GM19035 (cell line): Measurements from ENCODE around the gene SLC35G2.
A peak's percentile ranks its signal among the peaks of the same experiment; 100 is the strongest.
"Not testable (repeated sequence)": the region's sequence is repeated elsewhere in the genome, so short reads cannot be mapped to it uniquely, and the experiment has no call there.

Source experiments
- ATAC-seq: cut with Tn5 transposase; IDR thresholded peaks from one replicate; pipeline ENCODE4 v1.9.1; 2021; ENCODE audit not compliant: unreplicated experiment

The SLC35G2 gene

DNA sequence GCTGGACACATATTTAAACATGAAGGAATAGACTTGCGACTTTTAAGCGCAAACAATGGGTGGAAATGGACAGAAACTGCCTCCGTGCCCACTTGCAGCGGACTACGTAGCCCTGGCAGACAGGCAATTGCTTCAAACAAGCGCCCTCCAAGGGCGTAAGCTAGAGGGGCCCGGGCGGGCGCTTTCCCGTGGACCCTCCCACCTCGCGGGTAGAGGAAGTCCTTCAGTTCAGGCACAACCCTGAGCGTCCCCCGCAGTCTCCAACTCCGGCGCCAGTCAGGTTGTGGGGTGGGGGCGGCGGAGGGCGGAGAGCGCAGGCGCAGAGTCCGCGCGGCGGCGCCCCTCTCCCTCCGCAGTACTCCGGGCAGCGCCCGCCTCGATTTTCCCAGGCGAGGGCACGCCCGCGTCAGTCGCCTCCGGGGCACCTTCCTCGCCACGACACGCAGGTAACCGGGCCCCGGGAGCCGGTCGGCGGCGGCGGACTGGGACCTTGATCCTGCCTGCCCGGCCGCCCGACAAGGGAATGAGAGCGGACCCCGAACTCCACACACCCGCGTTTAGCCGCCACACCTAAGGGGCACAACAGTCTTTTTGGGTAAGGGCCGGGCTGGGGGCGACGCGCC lies at the start of gene SLC35G2:
Gene SLC35G2 (plus strand): TSS at position 358 of the 623 bp plus-strand sequence. CDS start 35,335 bp downstream, outside the sequence.
- peak; percentile 61 for ATAC-seq

GRCh38 chr3:136772709-136773108 lies 46.2 kb upstream of the SLC35G2 start:
- no peak for ATAC-seq

DNA sequence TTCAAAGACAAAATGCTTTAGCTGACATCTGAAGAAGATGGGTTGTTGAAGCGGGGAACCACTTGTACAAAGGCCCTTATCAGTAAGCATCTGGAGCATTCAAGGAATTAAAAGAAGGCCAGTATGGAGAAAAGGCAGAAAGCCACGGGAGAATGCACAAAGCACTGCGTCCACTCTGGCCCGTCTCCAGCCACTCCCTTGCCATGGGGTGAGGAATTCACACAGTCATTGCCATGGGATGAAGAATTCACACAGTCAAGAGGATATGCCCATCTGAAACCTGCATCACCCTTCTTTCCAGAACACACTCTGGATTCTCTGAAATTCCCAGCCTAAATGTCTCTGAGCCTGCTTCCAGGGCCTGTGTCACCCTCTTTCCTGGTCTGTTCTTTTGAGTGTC lies 40.1 kb upstream of the SLC35G2 start:
- no peak for ATAC-seq

DNA sequence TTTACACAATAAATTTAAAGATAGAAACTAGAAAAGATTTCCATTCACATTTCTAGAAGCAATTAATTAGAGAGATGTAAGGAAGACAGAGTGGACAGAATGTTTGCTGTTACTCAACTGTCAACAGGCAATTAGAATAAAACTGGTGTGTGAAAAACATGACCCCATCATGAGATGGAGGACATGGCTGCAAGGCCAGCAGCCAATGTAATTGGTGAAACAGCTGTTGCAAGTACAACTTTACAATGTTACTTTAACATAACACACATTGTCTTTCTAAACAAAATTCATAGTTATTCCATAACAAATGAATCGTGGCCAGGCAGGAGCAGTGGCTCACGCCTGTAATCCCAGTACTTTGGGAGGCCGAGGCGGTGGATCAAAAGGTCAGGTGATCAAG lies 38.2 kb upstream of the SLC35G2 start:
- ATAC-seq, result no peak

DNA sequence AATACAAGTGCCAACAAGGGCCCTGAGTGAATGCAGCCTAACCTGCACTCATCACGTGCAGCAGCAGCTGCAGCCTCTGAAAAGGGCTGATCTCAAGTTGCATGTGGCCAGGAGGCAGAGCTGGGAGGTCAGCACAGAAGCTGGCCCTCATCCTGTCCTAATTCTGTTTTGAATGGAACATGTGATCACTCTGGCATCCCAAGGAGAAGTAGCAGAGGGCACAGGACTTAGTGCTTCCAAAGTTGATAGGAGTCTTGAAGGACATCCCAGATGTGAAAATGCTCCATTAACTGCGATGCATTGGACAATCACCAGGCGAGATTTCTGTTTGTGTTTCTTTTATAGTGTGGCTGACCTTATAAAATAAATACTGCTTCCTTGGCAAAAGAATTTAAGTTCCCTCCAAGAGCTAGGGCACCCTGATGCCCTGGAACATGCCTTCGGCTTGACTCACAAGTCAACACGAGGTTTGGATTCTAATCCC lies 35.2 kb upstream of the SLC35G2 start:
- ATAC-seq, result no peak

DNA sequence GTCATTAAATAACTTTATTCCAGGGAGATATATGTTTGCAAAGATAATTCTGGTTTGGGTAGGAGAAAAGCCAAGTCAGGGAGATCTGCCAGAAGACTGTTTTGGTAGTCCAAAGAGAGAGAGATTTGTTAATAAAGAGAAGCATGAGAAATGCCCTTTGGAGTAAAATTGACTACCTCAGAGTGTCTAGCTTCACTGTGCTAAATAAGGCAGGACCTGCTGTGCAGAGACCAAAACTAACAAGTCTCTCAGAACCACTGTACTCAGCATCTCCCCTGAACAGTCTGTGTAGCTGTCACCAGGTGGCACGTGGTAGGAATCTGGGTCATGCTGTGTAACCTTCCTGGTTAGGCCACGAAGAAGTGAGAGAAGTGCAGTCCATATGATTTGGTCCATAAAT lies 31.6 kb upstream of the SLC35G2 start:
- ATAC-seq, result peak; percentile 86

- ATAC-seq, result no peak
Observed at GRCh38 chr3:136788154-136788553, 30.8 kb upstream of the SLC35G2 start.

DNA sequence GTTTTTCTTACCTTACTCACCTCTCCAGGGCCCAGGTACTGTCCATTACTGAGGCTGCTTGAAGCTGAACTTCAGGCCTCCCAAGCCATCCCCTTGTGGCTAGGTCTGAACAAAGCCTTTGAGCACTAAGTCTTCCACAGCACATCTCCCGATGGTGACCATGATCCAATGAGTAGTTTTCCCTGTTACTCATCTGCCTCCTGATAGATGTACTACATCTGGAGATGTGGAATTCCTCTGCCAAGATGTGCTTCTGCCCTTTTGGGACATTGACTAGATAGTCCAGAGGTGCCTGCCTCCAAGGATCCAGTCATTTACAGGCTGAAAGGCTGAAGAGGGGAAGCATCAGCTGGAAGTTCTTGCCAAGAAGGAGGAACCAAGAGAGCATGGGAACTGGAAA lies 28.9 kb upstream of the SLC35G2 start:
- ATAC-seq, result no peak

DNA sequence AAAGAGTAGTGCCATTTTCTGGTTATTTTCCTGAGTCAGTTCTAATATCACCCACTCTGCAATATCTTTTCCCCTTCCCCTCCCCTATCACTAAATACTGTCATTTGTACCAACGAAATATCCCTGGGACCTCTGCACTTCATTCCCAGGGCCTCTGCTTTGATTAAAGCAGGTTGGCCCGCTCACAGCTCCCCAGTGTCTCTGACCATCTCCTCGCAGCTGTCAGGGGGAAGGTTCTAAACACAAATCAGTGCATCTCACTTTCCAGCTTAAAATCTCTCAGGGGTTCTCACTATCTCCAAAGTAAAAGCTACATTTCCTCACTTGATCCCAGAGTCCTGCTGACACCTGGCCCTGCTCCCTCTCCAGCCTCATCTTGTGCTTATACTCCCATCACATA lies 28.1 kb upstream of the SLC35G2 start:
- no peak for ATAC-seq

- no peak for ATAC-seq
Observed at GRCh38 chr3:136792556-136793330, 26.2 kb upstream of the SLC35G2 start.

DNA sequence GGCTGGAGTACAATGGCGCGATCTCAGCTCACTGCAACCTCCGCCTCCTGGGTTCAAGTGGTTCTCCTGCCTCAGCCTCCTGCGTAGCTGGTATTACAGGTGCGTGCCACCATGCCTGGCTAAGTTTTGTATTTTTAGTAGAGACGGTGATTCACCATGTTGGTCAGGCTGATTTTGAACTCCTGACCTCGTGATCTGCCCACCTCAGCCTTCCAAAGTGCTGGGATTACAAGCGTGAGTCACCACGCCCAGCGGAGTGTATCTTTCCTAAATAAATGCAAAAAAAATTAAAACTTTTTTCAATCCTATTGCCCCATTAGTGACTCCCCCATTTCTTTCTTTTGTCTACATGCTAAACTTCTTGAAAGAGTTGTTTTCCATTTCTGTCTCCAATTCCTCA lies 17.8 kb upstream of the SLC35G2 start:
- ATAC-seq, result not testable (repeated sequence)

- no peak for ATAC-seq
Observed at GRCh38 chr3:136802481-136802996, 16.4 kb upstream of the SLC35G2 start.

GRCh38 chr3:136804141-136804540 lies 14.8 kb upstream of the SLC35G2 start:
- no peak for ATAC-seq

DNA sequence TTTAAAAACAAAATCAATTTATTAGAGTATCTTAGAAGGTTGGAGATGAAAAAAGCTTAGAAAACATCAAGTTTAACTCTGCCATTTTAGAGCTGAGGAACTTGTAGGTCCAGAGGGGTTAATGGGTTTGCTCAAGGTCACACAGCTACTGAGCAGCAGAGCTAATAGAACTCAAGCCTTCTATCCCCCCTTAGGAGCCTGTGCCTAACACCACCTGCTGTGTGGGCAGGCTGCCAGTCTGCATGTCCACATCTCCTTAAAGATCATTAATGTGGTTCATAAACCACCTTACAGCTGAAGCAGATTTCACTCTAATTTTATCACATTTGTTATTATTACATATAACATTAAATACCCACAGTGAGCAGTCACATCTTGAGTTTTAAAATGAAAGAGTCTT lies 14.1 kb upstream of the SLC35G2 start:
- no peak for ATAC-seq

DNA sequence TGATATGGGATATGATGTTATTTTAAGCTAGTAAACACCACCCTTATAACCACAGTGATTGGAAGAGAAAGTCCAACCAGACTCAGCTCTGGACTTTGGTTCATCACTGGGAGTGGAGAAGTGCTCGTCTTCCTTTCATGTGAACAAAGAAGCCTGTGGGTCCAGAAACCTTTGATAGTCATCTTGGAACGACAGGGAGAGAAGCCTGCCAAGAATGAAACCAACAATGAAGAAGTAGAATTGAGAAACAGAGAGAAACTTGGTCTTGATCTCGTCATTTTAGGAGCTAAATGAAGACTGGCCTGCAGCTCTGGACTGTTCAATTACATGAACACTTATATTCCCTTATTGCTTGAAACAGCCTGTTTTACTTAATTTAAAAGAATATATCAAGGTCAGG lies 13.1 kb upstream of the SLC35G2 start:
- no peak for ATAC-seq

DNA sequence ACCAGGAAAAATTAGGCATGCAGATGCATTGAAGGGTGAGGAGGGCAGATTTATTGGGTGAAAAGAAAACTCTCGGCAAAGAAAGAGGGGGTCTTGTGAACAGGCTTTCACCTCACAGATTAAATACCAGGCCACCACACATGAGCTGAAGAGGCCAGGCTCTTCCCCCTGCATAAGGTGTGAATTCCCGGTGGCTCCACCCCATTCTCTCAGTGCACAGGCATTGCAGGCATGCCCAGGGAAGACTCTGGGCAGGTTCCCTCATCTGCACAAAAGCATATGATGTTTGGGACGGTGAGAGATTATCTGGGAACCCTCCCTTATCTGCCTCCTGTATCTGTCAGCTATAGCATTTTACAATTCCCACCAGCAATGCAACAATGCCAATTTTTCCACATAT lies 7.2 kb upstream of the SLC35G2 start:
- ATAC-seq, result no peak

DNA sequence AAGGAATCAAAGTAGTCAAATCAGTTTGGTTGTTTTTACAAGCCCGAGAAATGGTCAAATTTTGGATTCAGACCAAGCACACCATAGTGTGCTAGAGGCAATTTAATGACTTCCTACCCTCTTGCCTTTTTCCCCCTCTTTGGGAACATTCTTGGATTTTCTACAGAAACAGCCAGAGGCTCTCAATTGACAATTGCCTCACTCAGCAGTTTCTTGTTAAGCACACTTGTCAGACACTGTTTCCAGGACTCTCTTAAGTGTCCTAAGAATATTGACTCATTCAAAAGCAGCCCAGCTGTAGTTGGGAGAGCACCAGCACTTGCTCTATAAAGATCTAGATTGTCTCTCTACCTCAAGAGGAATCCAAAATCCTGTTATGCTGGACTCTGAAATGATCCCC lies 1.5 kb upstream of the SLC35G2 start:
- ATAC-seq, result no peak

DNA sequence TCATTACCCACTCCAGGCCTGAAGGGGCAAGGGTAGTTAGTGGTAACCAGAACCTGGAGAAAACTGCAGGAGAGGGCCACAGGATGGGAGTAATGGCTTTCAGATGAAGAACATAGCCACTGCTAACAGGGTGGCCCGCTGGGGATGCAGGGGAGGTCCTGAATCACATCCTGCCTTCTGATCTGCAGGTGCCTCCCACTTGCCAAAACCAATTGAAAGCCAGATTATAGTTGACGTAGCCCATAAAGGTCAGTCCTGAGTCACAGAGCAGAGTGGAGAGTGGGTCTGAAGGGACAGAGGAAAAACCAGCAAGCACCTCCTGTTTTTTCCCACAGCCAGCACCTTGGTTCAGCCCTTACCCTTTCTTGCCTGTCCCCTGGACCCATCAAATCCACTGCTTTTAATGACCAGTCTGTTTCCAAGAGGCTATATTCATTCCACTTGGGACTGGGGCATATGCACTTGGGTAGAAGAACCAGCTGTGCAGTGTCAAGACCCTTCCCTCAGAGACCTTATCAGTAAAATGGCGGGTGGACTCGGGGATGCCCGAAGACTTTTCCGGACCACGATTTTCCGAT lies 646 bp upstream of the SLC35G2 start:
- peak; percentile 46 for ATAC-seq

DNA sequence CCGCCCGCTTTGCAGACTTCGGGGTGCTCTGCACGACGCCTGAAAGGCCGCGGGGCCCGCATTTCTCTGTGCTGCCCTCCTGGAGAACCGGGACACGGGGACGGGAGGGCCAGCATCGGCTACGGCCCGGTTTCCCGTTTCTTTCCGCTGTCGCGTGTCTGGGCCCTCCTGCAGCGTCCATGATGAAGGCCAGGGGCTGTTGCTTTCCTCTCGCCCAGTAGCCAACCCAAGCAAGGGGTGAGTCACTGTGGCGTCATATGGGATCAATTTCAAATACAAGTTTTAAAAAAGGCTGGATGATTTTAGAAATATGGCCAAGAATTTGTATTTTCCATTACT lies 435 bp downstream of the SLC35G2 start:
- ATAC-seq, result peak; percentile 38

DNA sequence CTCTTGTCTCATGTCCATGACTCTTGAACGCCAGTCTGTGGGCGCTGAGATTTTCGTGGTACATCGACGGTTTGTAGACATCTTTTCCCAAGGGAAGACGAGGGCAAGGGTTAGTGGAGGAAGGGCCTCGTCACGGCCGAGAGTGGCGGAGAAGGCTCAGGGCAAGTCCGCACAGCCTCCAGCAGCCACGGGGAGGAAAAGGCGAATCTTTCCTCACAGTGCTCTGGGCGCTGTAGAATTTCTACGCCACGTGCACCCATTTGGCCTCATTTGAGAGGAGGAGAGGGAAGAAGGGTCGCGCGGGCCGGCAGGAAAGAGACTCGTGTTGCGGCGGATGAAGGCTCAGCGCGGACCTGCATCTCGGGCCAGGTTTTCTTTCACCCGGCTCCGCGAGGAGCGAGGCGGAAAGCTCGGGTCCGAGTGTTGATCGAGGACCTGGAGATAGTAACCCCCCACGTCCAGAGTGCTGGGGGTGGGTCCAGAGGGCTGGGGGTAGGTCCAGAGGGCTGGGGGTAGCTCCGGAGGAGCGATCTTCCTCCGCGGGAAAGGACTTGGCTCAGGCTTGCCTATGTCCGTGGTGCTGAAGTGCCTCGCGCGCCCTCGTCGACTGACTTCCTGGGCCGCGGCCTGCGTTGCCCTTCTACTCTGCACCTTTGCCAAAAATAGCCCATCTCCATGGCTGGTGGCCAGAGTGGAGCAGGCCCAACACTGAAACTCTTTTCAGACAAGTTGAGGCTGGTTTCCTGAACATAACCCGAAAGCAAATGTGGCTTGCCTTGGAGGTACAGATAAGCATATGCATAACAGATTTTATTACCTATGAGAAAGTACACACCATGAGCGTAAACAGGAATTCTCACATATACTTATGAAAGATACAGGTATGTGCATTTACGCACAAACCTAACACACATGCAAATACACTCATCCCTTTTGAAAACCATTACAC lies 1.1 kb downstream of the SLC35G2 start:
- ATAC-seq, result peak; percentile 6

DNA sequence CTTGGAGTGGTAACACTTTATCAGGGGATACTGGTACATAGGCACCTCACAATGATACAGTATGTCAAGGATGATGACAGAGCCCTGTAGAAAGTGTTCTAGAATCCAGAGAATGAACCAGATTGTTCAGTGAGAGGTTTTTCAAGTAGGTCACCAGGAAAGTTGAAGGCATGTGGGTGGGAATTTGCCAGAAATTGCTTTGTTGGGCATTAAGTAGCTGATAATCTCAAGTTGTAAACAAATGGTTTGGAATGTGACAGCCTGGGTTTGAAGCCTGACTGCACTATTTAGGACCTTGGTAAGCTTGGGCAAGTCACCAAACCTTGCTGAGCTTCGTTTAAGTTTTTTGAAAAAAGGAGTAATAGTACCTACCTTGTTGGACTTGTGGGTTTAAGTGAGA lies 12.5 kb downstream of the SLC35G2 start:
- ATAC-seq, result no peak
